K562 (cell line): ENCODE data around the gene SLCO2A1. TPM values are rescaled to one million over a fixed set of nuclear protein-coding genes. Genes with fewer than 3 reads are reported as not detected.

Experiments
- ATAC-seq: fragments of 200-7000 bp; cut with Tn5 transposase; 3 replicates; pipeline ENCODE4 v1.9.1; 2020; ENCODE audit warnings: moderate library complexity
- BruUV-seq: library from RNA; stranded (reverse); fragments of 400-500 nt; replicated peaks from 2 replicates; lab custom pipeline; 2021; lab: Mats Ljungman, UMichigan
- CTCF ChIA-PET: fragments of 300-600 bp; formaldehyde crosslinking; extraction: SDS; loops from one replicate; lab custom pipeline; 2021; ENCODE audit warnings: low intra/inter-chr PET ratio; lab: Yijun Ruan, JAX
- POLR2A ChIA-PET: fragments of 300-600, 350-650 bp; sonication (Branson Sonifier 250); formaldehyde crosslinking; extraction: SDS; loops from one replicate; lab custom pipeline; 2021; ENCODE audit warnings: antibody characterized with exemption, inconsistent platforms; lab: Yijun Ruan, JAX
- DNase-seq, 4 experiments: peaks; one replicate each; pipeline versions ENCODE4 v3.0.0 to v3.0.0-alpha.2; 2011 to 2018; ENCODE audit warnings: low spot score in 3 of 4, mixed read lengths in 3 of 4; ENCODE audit errors: extremely low read depth in 1 of 4
- FAIRE-seq: peaks from 2 replicates; lab custom pipeline; 2011; peaks lifted over from hg19 to GRCh38; lab: Jason Lieb, UNC
- H2AFZ ChIP-seq: 2 replicates; pipeline ENCODE4 v1.6.0; 2011; ENCODE audit warnings: low read depth, low read length, control low read depth, inconsistent platforms
- H3K27ac ChIP-seq: fragments of 200-600 bp; 3 replicates; pipeline ENCODE4 v1.8.0; 2011; ENCODE audit warnings: low read depth, mild to moderate bottlenecking, control low read depth, inconsistent platforms, low read length, moderate library complexity, mixed read lengths; ENCODE audit errors: extremely low read depth
- H3K27me3 ChIP-seq, 2 experiments: fragments of 300-600 bp in 1 of 2; 2 replicates in 1 of 2; 3 replicates in 1 of 2; pipeline versions ENCODE4 v1.6.0 to v1.8.0; 2011; ENCODE audit warnings: inconsistent platforms in 2 of 2, low read length in 2 of 2, mild to moderate bottlenecking in 1 of 2, mixed read lengths in 1 of 2, moderate library complexity in 1 of 2; ENCODE audit not compliant: control insufficient read depth in 2 of 2, insufficient read depth in 2 of 2
- H3K36me3 ChIP-seq: fragments of 300-600 bp; 3 replicates; pipeline ENCODE4 v1.8.0; 2011; ENCODE audit warnings: mild to moderate bottlenecking, low read length, inconsistent platforms; ENCODE audit not compliant: control insufficient read depth, insufficient read depth
- H3K4me1 ChIP-seq, 2 experiments: fragments of 200-600 bp in 1 of 2; replicated peaks in 1 of 2; 2 replicates in 1 of 2; 3 replicates in 1 of 2; pipeline versions ENCODE4 v1.5.1 to v1.8.0; 2011; ENCODE audit warnings: inconsistent platforms in 2 of 2, low read length in 2 of 2, mild to moderate bottlenecking in 1 of 2, mixed read lengths in 1 of 2, moderate library complexity in 1 of 2; ENCODE audit not compliant: control insufficient read depth in 2 of 2, insufficient read depth in 2 of 2
- H3K4me2 ChIP-seq: 2 replicates; pipeline ENCODE4 v1.6.1; 2011; ENCODE audit warnings: low read length, control low read depth, inconsistent platforms, mixed read lengths; ENCODE audit not compliant: insufficient read depth
- H3K4me3 ChIP-seq: fragments of 200-600 bp; sonication (generic), shearing (Covaris generic); 2 replicates; pipeline ENCODE4 v1.5.1; 2016; ENCODE audit warnings: control low read depth, inconsistent platforms
- H3K79me2 ChIP-seq: fragments of 200-600 bp; 3 replicates; pipeline ENCODE4 v1.8.0; 2011; ENCODE audit warnings: low read length, inconsistent platforms; ENCODE audit not compliant: control insufficient read depth, insufficient read depth
- H3K9ac ChIP-seq, 2 experiments: 2 replicates each; pipeline versions ENCODE4 v1.6.0 to v1.6.1; 2011; ENCODE audit warnings: low read depth in 2 of 2, low read length in 2 of 2, control low read depth in 1 of 2, inconsistent platforms in 1 of 2, mild to moderate bottlenecking in 1 of 2, mixed read lengths in 1 of 2; ENCODE audit not compliant: insufficient read depth in 1 of 2
- H3K9me1 ChIP-seq: one replicate; pipeline ENCODE4 v1.6.0; 2011; ENCODE audit warnings: inconsistent platforms, mild to moderate bottlenecking, low read length, moderate library complexity; ENCODE audit not compliant: control insufficient read depth, insufficient read depth
- H3K9me3 ChIP-seq: replicated peaks from 2 replicates; pipeline ENCODE4 v1.5.1; 2011; ENCODE audit warnings: low read depth, low read length, inconsistent platforms; ENCODE audit not compliant: control insufficient read depth, insufficient read depth
- H4K20me1 ChIP-seq: replicated peaks from 2 replicates; pipeline ENCODE4 v1.6.1; 2011; ENCODE audit warnings: low read length, inconsistent platforms, mixed read lengths; ENCODE audit not compliant: control insufficient read depth, insufficient read depth
- PHTF2 ChIP-seq: fragments of 250-450 bp; sonication (Bioruptor Pico); IDR thresholded peaks from 2 replicates; pipeline ENCODE4 v1.5.0; 2021; ENCODE audit warnings: mild to moderate bottlenecking
- POU5F1 ChIP-seq: fragments of 150-350 bp; IDR thresholded peaks from 2 replicates; pipeline ENCODE4 v1.6.1; 2014; ENCODE audit warnings: borderline replicate concordance, low read length, low read depth, mild to moderate bottlenecking; ENCODE audit not compliant: partially characterized antibody
- SREBF2 ChIP-seq: sonication (generic); formaldehyde crosslinking; IDR thresholded peaks from 2 replicates; pipeline ENCODE4 v1.4.0; 2020; ENCODE audit warnings: mild to moderate bottlenecking, missing genetic modification reagents
- TGIF2 ChIP-seq: sonication (generic); formaldehyde crosslinking; IDR thresholded peaks from 2 replicates; pipeline ENCODE4 v1.8.1; 2022; ENCODE audit warnings: mild to moderate bottlenecking, missing genetic modification reagents, moderate library complexity
- ZBTB1 ChIP-seq: sonication (generic); formaldehyde crosslinking; IDR thresholded peaks from 2 replicates; pipeline ENCODE4 v1.8.1; 2023; ENCODE audit warnings: missing genetic modification reagents, low read depth, mild to moderate bottlenecking, borderline replicate concordance
- ZNF668 ChIP-seq: fragments of 250-450 bp; sonication (Bioruptor Pico); IDR thresholded peaks from 2 replicates; pipeline ENCODE4 v1.8.0; 2022; ENCODE audit warnings: mild to moderate bottlenecking, inconsistent platforms
- WGBS: fragments of 100-300 bp; shearing (Covaris generic); methylation state at CpG from one replicate; pipeline ENCODE4 v1.1.6; 2016; ENCODE audit warnings: low coverage, mixed read lengths; ENCODE audit not compliant: insufficient coverage; ENCODE audit errors: missing lambda C conversion rate; 5-methylcytosine and 5-hydroxymethylcytosine counted together
- in situ Hi-C: fragments of 300-500 bp; cut with MboI; formaldehyde crosslinking; loops from 4 replicates; pipeline ENCODE4 v1.15.0; 2018; ENCODE audit warnings: inconsistent platforms, mixed read lengths
- intact Hi-C: fragments of 100-400 bp; cut with micrococcal nuclease; formaldehyde crosslinking; loops from 2 replicates; pipeline ENCODE4 v1.14.2; 2022
- polyA plus RNA-seq, 8 experiments: library from polyadenylated mRNA; depleted of rRNA in 4 of 8; stranded (reverse) in 5 of 8; unstranded in 3 of 8; fragments of >200 nt; fragmentation: Nextera tagmentation in 2 of 8; fragmentation: Illumina TruSeq in 1 of 8; extraction: Ambion mirVana in 2 of 8; extraction: Trizol in 1 of 8; gene quantifications; 2 replicates each; pipeline versions ENCODE4 v1.2.1 to v1.2.3, GENCODE V29; 2011 to 2014; ENCODE audit warnings: inconsistent platforms in 1 of 8, missing spikeins in 1 of 8
- total RNA-seq, 7 experiments: library from RNA; depleted of rRNA in 6 of 7; stranded (reverse); fragments of >200 nt in 6 of 7; fragmentation: Illumina TruSeq in 2 of 7; extraction: Trizol in 2 of 7; gene quantifications; 2 replicates each; pipeline versions ENCODE4 v1.2.1 to v1.2.3, GENCODE V29; 2011 to 2021; ENCODE audit warnings: low replicate concordance in 1 of 7
- TF ChIP-seq, protein P1 (sequence below): fragments of 150-350 bp; IDR thresholded peaks from 2 replicates; pipeline ENCODE4 v1.6.1; 2014; ENCODE audit warnings: low read depth, mild to moderate bottlenecking, low read length, borderline replicate concordance

SLCO2A1 gene
- total and polyA plus RNA-seq, 9 of the 15 experiments (the other 6 are each of a cell fraction or from before 2014, with no cell fraction given), result 0.16 to 1.0 TPM; not detected in 7

DNA sequence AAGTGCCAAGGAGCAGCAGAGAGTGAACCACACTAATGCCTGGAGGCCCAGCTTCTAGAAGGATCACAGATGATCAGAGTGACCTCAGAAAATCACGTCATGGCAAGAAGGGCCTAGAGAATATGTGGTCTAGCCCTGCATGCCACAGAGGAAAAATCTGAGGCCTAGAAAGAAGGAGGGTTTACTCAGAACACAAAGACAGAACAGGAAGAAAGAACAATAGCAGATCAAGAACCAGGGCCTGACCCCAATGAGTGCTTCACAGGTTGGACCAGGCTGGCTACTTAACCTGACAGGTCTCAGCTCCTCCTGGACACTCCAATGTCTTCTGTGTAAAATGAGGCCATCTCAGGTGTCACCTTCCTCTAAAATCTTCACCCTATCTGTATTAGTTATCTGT is 148.2 kb downstream of the SLCO2A1 start:
- in situ Hi-C loops (no loop called here), intact Hi-C loops (no loop called here)
- H3K27me3 ChIP-seq, result no peaks in the 10 kb centered on the region
- FAIRE-seq (no peak), DNase-seq (no peak), ATAC-seq (no peak)
- peaks cover 3% of the 10 kb centered on the region; the same call in 1 of the 2 replicates for H3K9me3 ChIP-seq
- no peaks in the 10 kb centered on the region for H3K36me3 ChIP-seq
- no peak overlapping the region for H3K4me3 ChIP-seq
- peaks cover 3 to 11% of the 10 kb centered on the region in 2 experiments; a peak in 3 of 5 replicates for H3K4me1 ChIP-seq
- no peak overlapping the region for H3K9ac ChIP-seq
- no TSS peak for BruUV-seq
- H3K9me1 ChIP-seq, result no peaks in the 10 kb centered on the region
- POLR2A ChIA-PET, result no interaction called here
- no peak overlapping the region for H2AFZ ChIP-seq
- 91% methylated on average over 1 of the region's 1 CpG for WGBS
- H3K4me2 ChIP-seq, result no peak overlapping the region
- no peak overlapping the region for H3K27ac ChIP-seq
- H3K79me2 ChIP-seq, result no peaks in the 10 kb centered on the region; the same call in 2 of the 3 replicates
- CTCF ChIA-PET, result no interaction called here
- no peak for TF ChIP-seq SREBF2
- TF ChIP-seq ZNF668 (CRISPR knock-in tag), result no peak
- TF ChIP-seq, protein P1, sequence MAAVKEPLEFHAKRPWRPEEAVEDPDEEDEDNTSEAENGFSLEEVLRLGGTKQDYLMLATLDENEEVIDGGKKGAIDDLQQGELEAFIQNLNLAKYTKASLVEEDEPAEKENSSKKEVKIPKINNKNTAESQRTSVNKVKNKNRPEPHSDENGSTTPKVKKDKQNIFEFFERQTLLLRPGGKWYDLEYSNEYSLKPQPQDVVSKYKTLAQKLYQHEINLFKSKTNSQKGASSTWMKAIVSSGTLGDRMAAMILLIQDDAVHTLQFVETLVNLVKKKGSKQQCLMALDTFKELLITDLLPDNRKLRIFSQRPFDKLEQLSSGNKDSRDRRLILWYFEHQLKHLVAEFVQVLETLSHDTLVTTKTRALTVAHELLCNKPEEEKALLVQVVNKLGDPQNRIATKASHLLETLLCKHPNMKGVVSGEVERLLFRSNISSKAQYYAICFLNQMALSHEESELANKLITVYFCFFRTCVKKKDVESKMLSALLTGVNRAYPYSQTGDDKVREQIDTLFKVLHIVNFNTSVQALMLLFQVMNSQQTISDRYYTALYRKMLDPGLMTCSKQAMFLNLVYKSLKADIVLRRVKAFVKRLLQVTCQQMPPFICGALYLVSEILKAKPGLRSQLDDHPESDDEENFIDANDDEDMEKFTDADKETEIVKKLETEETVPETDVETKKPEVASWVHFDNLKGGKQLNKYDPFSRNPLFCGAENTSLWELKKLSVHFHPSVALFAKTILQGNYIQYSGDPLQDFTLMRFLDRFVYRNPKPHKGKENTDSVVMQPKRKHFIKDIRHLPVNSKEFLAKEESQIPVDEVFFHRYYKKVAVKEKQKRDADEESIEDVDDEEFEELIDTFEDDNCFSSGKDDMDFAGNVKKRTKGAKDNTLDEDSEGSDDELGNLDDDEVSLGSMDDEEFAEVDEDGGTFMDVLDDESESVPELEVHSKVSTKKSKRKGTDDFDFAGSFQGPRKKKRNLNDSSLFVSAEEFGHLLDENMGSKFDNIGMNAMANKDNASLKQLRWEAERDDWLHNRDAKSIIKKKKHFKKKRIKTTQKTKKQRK, result no peak
- no peak for TF ChIP-seq POU5F1
- TF ChIP-seq PHTF2 (CRISPR knock-in tag), result no peak
- TF ChIP-seq ZBTB1, result no peak
- TF ChIP-seq TGIF2 (CRISPR knock-in tag), result no peak
- TF ChIP-seq, all 486 proteins: peak for 0
- no peaks in the 10 kb centered on the region; the same call in 1 of the 2 replicates for H4K20me1 ChIP-seq
